Prostate gland (tissue), 2 donors: ENCODE results near the gene BLNK.

Source experiments
- CTCF ChIP-seq, 4 experiments: fragments of 200-600 bp in 2 of 4; fragments of 450-650 bp in 2 of 4; sonication (generic) in 2 of 4; IDR thresholded peaks; 1 replicate in 3 of 4; 2 replicates in 1 of 4; pipeline ENCODE4 v1.5.1; 2016 to 2019; ENCODE audit warnings: antibody characterized with exemption in 4 of 4, mild to moderate bottlenecking in 2 of 4, moderate library complexity in 2 of 4
- POLR2A ChIP-seq: fragments of 450-650 bp; IDR thresholded peaks from one replicate; pipeline ENCODE4 v1.6.1; 2016; ENCODE audit warnings: antibody characterized with exemption, mild to moderate bottlenecking
- POLR2AphosphoS5 ChIP-seq: sonication (generic); formaldehyde crosslinking; IDR thresholded peaks from one replicate; pipeline ENCODE4 v1.6.1; 2017; ENCODE audit warnings: antibody characterized with exemption

- TF ChIP-seq CTCF (IDR thresholded peaks at IDR 0.05) (no peak), POLR2AphosphoS5 (no peak), POLR2A (no peak)
Measured at GRCh38 chr10:96290368-96291133, 19.2 kb upstream of the BLNK start.
